ENCODE measurements around the gene CDH7.

Gene CDH7

DNA sequence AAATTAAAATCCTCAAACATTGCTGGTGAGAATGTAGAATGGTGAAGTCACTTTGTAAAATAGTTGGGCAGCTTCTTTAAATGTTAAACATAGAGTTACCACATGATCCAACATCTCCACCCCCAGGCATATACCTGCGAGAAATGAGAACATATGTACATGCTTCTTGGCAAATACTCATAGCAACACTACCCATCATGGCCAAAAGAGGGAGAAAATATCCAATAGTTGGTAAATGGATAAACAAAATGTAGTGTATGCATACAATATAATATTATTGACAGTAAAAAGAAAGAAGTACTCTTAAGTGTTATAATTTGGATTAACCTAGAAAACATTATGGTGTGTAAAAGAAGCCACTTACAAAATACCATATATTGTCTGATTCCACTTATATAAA lies 185.9 kb downstream of the CDH7 start:
- TF ChIP-seq, protein P1, sequence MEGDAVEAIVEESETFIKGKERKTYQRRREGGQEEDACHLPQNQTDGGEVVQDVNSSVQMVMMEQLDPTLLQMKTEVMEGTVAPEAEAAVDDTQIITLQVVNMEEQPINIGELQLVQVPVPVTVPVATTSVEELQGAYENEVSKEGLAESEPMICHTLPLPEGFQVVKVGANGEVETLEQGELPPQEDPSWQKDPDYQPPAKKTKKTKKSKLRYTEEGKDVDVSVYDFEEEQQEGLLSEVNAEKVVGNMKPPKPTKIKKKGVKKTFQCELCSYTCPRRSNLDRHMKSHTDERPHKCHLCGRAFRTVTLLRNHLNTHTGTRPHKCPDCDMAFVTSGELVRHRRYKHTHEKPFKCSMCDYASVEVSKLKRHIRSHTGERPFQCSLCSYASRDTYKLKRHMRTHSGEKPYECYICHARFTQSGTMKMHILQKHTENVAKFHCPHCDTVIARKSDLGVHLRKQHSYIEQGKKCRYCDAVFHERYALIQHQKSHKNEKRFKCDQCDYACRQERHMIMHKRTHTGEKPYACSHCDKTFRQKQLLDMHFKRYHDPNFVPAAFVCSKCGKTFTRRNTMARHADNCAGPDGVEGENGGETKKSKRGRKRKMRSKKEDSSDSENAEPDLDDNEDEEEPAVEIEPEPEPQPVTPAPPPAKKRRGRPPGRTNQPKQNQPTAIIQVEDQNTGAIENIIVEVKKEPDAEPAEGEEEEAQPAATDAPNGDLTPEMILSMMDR (IDR thresholded peaks at IDR 0.05; ENCODE audit: extremely low read depth, missing control alignments) = no peak
- no peak for DNase-seq (ENCODE audit: low spot score)

DNA sequence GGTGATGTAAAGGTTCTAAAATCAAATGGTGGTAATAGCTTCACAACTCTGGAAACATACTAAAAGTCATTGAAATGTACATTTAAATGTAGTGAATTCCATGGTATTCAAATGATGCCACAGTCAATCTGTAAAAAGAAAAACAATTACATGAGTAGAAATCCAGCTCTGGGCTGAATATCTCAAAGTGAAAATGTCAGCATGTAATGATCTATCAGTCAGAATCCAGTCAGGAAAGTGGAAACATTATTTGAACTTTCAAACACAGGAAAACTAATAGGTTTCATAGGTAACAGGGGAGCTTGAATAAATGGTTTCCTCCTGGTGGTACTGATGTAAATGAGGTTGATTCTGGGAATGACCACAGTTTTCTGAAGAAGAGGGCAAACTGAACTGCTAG lies 186.4 kb downstream of the CDH7 start:
- no peak for DNase-seq (ENCODE audit: low spot score)
- TF ChIP-seq, protein P1 (IDR thresholded peaks at IDR 0.05; ENCODE audit: extremely low read depth, missing control alignments) = no peak

DNA sequence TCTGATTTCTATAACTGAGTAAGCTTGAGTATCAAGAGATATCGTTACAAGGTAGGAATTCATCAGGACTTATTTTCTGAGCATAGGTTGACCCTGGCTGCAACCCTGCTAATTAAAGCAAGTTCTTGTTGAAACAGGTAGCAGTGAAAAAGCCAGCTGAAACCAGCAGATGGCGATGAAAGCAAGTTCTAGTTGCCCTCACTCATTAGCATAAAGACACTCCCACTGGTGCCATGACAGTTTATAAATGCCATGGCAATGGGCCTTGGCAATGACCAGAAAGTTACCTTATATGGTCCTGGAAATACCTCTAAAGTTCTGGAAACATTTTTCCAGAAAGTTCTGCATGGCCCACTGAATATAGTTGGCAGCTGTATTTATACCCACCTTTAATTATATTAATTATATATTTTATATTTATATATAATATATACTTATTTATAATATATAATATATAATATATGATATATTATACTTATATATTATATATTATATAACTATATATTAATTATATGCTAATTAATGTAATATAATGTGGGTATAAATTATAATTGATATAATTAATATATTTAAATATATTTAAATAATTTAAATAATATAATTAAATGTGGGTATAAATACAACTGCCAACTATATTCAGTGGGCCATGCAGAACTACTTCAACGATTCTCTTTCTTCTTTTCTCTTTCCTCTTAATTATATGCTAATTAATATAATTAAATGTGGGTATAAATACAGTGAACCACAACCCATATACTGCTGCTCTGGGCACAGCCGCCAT lies 188.0 kb downstream of the CDH7 start:
- DNase-seq (ENCODE audit: low spot score) = no peak
- TF ChIP-seq, protein P1 (IDR thresholded peaks at IDR 0.05; ENCODE audit: extremely low read depth, missing control alignments) = no peak
